Neural cell (in vitro differentiated cells): ENCODE results near the gene COBLL1. TPM values are rescaled to one million over a fixed set of nuclear protein-coding genes. Genes with fewer than 3 reads are reported as not detected.
A peak's percentile ranks its signal among the peaks of the same experiment; 100 is the strongest.

ENCODE experiments used
- H2AFZ ChIP-seq: fragments of 200-600, 300-800 bp; sonication (generic), shearing (Covaris generic); 2 replicates; pipeline ENCODE4 v1.6.0; 2014; ENCODE audit warnings: low read depth, mild to moderate bottlenecking, antibody characterized with exemption, low read length, moderate library complexity
- H3F3A ChIP-seq: fragments of 200-600 bp; shearing (Covaris generic); 2 replicates; pipeline ENCODE4 v1.6.1; 2016; ENCODE audit warnings: mild to moderate bottlenecking, moderate library complexity, mixed read lengths, antibody characterized with exemption, low read length; ENCODE audit not compliant: insufficient read depth, poor library complexity, severe bottlenecking
- H3K27ac ChIP-seq: fragments of 200-600, 300-800 bp; sonication (generic), shearing (Covaris generic); 2 replicates; pipeline ENCODE4 v1.5.1; 2014; ENCODE audit warnings: mild to moderate bottlenecking, low read length, moderate library complexity
- H3K27me3 ChIP-seq: fragments of 300-800, 200-600 bp; sonication (generic), shearing (Covaris generic); 2 replicates; pipeline ENCODE4 v1.6.0; 2014; ENCODE audit warnings: mild to moderate bottlenecking, low read depth, low read length, moderate library complexity; ENCODE audit not compliant: insufficient read depth
- H3K36me3 ChIP-seq: fragments of 300-800, 200-600 bp; sonication (generic), shearing (Covaris generic); 2 replicates; pipeline ENCODE4 v1.5.1; 2014; ENCODE audit warnings: mild to moderate bottlenecking, antibody characterized with exemption, low read length, moderate library complexity; ENCODE audit not compliant: insufficient read depth
- H3K4me2 ChIP-seq: fragments of 300-800, 200-600 bp; sonication (generic), shearing (Covaris generic); 2 replicates; pipeline ENCODE4 v1.6.0; 2014; ENCODE audit warnings: mild to moderate bottlenecking, low read length
- H3K4me3 ChIP-seq: fragments of 300-800, 200-600 bp; sonication (generic), shearing (Covaris generic); 2 replicates; pipeline ENCODE4 v1.5.1; 2014; ENCODE audit warnings: mild to moderate bottlenecking, low read length, moderate library complexity
- H3K79me2 ChIP-seq: fragments of 200-600 bp; shearing (Covaris generic); replicated peaks from 2 replicates; pipeline ENCODE4 v1.6.0; 2014; ENCODE audit warnings: mild to moderate bottlenecking, low read length, moderate library complexity; ENCODE audit not compliant: insufficient read depth
- H3K9ac ChIP-seq: fragments of 300-800, 200-600 bp; sonication (generic), shearing (Covaris generic); 2 replicates; pipeline ENCODE4 v1.6.1; 2016; ENCODE audit warnings: mild to moderate bottlenecking, low read length, mixed read lengths
- H3K9me2 ChIP-seq: fragments of 200-600 bp; shearing (Covaris generic); 2 replicates; pipeline ENCODE4 v1.6.1; 2016; ENCODE audit warnings: mild to moderate bottlenecking, low read length, mixed read lengths; ENCODE audit not compliant: insufficient read depth
- H3K9me3 ChIP-seq: fragments of 200-600, 300-800 bp; sonication (generic), shearing (Covaris generic); 2 replicates; pipeline ENCODE4 v1.6.1; 2016; ENCODE audit warnings: mild to moderate bottlenecking, mixed run types, low read length, moderate library complexity, mixed read lengths
- H4K20me1 ChIP-seq: fragments of 200-600 bp; shearing (Covaris generic); 2 replicates; pipeline ENCODE4 v1.6.1; 2016; ENCODE audit warnings: mild to moderate bottlenecking, mixed run types; ENCODE audit not compliant: insufficient read depth
- CTCF ChIP-seq: fragments of 450-650 bp; IDR thresholded peaks from 2 replicates; pipeline ENCODE4 v1.5.1; 2014; ENCODE audit warnings: antibody characterized with exemption, mild to moderate bottlenecking, moderate library complexity; ENCODE audit not compliant: poor library complexity, severe bottlenecking
- EP300 ChIP-seq: fragments of 450-650 bp; conservative IDR thresholded peaks from 2 replicates; pipeline ENCODE4 v1.6.1; 2014; ENCODE audit warnings: antibody characterized with exemption, mild to moderate bottlenecking, moderate library complexity; ENCODE audit not compliant: poor library complexity, severe bottlenecking
- EZH2 ChIP-seq: fragments of 200-600, 300-800 bp; shearing (Covaris generic), sonication (generic); IDR thresholded peaks from 2 replicates; pipeline ENCODE4 v1.6.1; 2014; ENCODE audit warnings: antibody characterized with exemption, low read length, borderline replicate concordance, mild to moderate bottlenecking; ENCODE audit not compliant: insufficient read depth, poor library complexity, severe bottlenecking
- MXI1 ChIP-seq: fragments of 450-650 bp; conservative IDR thresholded peaks from 2 replicates; pipeline ENCODE4 v1.6.1; 2014; ENCODE audit warnings: antibody characterized with exemption, mild to moderate bottlenecking; ENCODE audit not compliant: poor library complexity, severe bottlenecking
- POLR2AphosphoS5 ChIP-seq: IDR thresholded peaks from 2 replicates; pipeline ENCODE4 v1.6.1; 2012
- RAD21 ChIP-seq: fragments of 450-650 bp; conservative IDR thresholded peaks from 2 replicates; pipeline ENCODE4 v1.6.1; 2014; ENCODE audit warnings: antibody characterized with exemption, mild to moderate bottlenecking, moderate library complexity
- REST ChIP-seq: IDR thresholded peaks from 2 replicates; pipeline ENCODE4 v1.6.1; 2012; ENCODE audit warnings: borderline replicate concordance
- SMC3 ChIP-seq: fragments of 450-650 bp; conservative IDR thresholded peaks from 2 replicates; pipeline ENCODE4 v1.6.1; 2014; ENCODE audit warnings: antibody characterized with exemption, mild to moderate bottlenecking, moderate library complexity; ENCODE audit not compliant: poor library complexity
- TAF1 ChIP-seq: IDR thresholded peaks from 2 replicates; pipeline ENCODE4 v1.6.1; 2012; ENCODE audit warnings: low read depth
- polyA plus RNA-seq: library from polyadenylated mRNA; depleted of rRNA; stranded (reverse); fragments of >200 nt; gene quantifications from 2 replicates; pipeline ENCODE4 v1.2.3, GENCODE V29; 2014

The COBLL1 gene
- polyA plus RNA-seq, 1 donor from 2014 or later, result 0.11 TPM

GRCh38 chr2:164881524-164881923 is 39.9 kb upstream of the COBLL1 start:
- Histone ChIP-seq H3K27me3 (no peaks in the 10 kb centered on the region), H3K36me3 (no peaks in the 10 kb centered on the region), H3K79me2 (no peaks in the 10 kb centered on the region), H3K9ac (no peak overlapping the region), H3K4me3 (no peak overlapping the region), H2AFZ (no peak overlapping the region), H3K9me3 (no peaks in the 10 kb centered on the region), H4K20me1 (no peaks in the 10 kb centered on the region), H3K27ac (no peak overlapping the region), H3K4me2 (no peak overlapping the region), H3F3A (no peaks in the 10 kb centered on the region), H3K9me2 (no peaks in the 10 kb centered on the region)
- TF ChIP-seq EP300 (no peak), RAD21 (no peak), POLR2AphosphoS5 (no peak), MXI1 (no peak), SMC3 (no peak), EZH2 (no peak), TAF1 (no peak), REST (no peak), CTCF (no peak)

GRCh38 chr2:164879901-164880535 is 38.4 kb upstream of the COBLL1 start:
- Histone ChIP-seq H3K27me3 (no peaks in the 10 kb centered on the region), H3K79me2 (no peaks in the 10 kb centered on the region), H3K4me2 (no peak overlapping the region), H4K20me1 (no peaks in the 10 kb centered on the region), H3K9me3 (no peaks in the 10 kb centered on the region), H3K9me2 (no peaks in the 10 kb centered on the region), H3K9ac (no peak overlapping the region), H2AFZ (no peak overlapping the region), H3K27ac (peak overlapping the region; percentile 18), H3K36me3 (no peaks in the 10 kb centered on the region), H3F3A (no peaks in the 10 kb centered on the region), H3K4me3 (peak overlapping the region; percentile 1)
- TF ChIP-seq EZH2, result no peak
- TF ChIP-seq EP300, result peak; percentile 79
- no peak for TF ChIP-seq MXI1
- TF ChIP-seq POLR2AphosphoS5, result peak; percentile 18
- TF ChIP-seq TAF1, result no peak
